ENCODE data around the gene CXCL16. TPM values are rescaled to one million over a fixed set of nuclear protein-coding genes. Genes with fewer than 3 reads are reported as not detected.

The CXCL16 gene
- total and polyA plus RNA-seq, 2 of the 13 experiments (the other 11 are each of a cell fraction or from before 2014, with no cell fraction given): 9.4 to 101 TPM

DNA sequence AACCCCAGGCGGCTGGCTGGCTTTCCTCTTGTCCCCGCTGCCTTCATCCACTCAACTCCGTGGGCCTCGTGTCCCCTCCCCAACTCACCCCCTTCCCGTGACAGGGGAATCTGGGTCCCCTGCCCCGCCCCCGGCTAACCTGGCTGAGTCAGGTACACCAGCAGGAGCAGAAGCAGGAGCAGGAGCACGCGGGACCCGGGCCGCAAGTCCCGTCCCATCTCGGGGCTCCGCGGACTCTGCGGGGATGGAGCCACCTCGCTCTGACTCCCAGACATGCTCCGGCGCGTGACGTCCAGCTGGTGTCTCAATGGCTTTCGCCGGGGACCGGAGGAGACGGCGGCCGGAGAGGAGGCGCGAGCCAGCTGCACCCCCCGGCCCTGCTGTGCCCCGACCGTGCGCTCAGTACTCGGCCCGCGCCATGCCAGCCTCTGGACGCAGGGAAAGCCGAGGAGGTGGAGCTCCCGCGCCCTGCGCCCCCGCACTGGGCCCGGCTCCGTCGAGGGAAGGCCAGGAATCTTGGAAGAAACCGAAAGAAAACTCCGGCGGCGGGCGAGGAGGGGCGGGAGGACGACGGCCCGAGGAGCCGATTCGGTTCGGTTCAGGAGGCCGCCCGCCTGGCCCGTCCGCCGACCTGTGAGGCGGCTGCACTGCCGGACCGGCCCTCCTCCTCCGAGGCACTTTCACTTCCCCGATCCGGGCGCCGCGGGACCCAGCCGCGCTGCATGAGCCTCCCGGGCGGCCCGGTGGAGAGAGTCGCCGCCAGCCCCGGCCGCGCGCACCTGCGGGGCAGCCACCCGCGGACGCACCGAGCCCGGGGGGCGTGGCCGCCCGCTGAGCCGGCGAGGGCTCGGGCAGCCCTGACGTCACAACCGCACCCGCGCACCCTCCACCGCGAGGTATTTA is at the start of gene CXCL16, which contains the start of gene ZMYND15 (continued):
- TF ChIP-seq, protein P1, sequence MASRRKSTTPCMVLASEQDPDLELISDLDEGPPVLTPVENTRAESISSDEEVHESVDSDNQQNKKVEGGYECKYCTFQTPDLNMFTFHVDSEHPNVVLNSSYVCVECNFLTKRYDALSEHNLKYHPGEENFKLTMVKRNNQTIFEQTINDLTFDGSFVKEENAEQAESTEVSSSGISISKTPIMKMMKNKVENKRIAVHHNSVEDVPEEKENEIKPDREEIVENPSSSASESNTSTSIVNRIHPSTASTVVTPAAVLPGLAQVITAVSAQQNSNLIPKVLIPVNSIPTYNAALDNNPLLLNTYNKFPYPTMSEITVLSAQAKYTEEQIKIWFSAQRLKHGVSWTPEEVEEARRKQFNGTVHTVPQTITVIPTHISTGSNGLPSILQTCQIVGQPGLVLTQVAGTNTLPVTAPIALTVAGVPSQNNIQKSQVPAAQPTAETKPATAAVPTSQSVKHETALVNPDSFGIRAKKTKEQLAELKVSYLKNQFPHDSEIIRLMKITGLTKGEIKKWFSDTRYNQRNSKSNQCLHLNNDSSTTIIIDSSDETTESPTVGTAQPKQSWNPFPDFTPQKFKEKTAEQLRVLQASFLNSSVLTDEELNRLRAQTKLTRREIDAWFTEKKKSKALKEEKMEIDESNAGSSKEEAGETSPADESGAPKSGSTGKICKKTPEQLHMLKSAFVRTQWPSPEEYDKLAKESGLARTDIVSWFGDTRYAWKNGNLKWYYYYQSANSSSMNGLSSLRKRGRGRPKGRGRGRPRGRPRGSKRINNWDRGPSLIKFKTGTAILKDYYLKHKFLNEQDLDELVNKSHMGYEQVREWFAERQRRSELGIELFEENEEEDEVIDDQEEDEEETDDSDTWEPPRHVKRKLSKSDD (CRISPR knock-in tag; IDR thresholded peaks at IDR 0.05; ENCODE audit: low read depth): no peak
- TF ChIP-seq ZNF484 (CRISPR knock-in tag; IDR thresholded peaks at IDR 0.05; ENCODE audit: borderline replicate concordance, low read depth): no peak
- TF ChIP-seq ZZZ3 (CRISPR knock-in tag; IDR thresholded peaks at IDR 0.05; ENCODE audit: borderline replicate concordance): peak; percentile 89; the same call in 1 of the 2 replicates
- TF ChIP-seq ZNF30 (CRISPR knock-in tag; IDR thresholded peaks at IDR 0.05): peak; percentile 73; the same call in 1 of the 2 replicates
- TF ChIP-seq ZFP36 (IDR thresholded peaks at IDR 0.05; ENCODE audit: borderline replicate concordance, low read depth, low read length, partially characterized antibody): no peak
- TF ChIP-seq ZFP82 (CRISPR knock-in tag; IDR thresholded peaks at IDR 0.05; ENCODE audit: borderline replicate concordance): no peak
- peak; percentile 67; the same call in 1 of the 2 replicates for TF ChIP-seq ZNF383 (CRISPR knock-in tag; IDR thresholded peaks at IDR 0.05; ENCODE audit: borderline replicate concordance)
- TF ChIP-seq, protein P2, sequence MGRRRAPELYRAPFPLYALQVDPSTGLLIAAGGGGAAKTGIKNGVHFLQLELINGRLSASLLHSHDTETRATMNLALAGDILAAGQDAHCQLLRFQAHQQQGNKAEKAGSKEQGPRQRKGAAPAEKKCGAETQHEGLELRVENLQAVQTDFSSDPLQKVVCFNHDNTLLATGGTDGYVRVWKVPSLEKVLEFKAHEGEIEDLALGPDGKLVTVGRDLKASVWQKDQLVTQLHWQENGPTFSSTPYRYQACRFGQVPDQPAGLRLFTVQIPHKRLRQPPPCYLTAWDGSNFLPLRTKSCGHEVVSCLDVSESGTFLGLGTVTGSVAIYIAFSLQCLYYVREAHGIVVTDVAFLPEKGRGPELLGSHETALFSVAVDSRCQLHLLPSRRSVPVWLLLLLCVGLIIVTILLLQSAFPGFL (CRISPR knock-in tag; IDR thresholded peaks at IDR 0.05): no peak
- peak; percentile 58; the same call in 1 of the 2 replicates for TF ChIP-seq TBX2 (CRISPR knock-in tag; IDR thresholded peaks at IDR 0.05; ENCODE audit: borderline replicate concordance)
- no peak for TF ChIP-seq RAD51 (IDR thresholded peaks at IDR 0.05; ENCODE audit: borderline replicate concordance)
- TF ChIP-seq, protein P3, sequence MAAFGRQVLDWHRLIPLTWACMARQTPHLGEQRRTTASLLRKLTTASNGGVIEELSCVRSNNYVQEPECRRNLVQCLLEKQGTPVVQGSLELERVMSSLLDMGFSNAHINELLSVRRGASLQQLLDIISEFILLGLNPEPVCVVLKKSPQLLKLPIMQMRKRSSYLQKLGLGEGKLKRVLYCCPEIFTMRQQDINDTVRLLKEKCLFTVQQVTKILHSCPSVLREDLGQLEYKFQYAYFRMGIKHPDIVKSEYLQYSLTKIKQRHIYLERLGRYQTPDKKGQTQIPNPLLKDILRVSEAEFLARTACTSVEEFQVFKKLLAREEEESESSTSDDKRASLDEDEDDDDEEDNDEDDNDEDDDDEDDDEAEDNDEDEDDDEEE (CRISPR knock-in tag; IDR thresholded peaks at IDR 0.05): no peak
- peak; percentile 82 for TF ChIP-seq ZNF274 (CRISPR knock-in tag; IDR thresholded peaks at IDR 0.05)
- no peak for TF ChIP-seq PRPF4 (IDR thresholded peaks at IDR 0.05; ENCODE audit: low read depth, low read length, poor library complexity, severe bottlenecking)
- TF ChIP-seq AGO1 (IDR thresholded peaks at IDR 0.05; ENCODE audit: low read depth, low read length, poor library complexity, severe bottlenecking): peak; percentile 59
- no peak; the same call in 1 of the 2 replicates for TF ChIP-seq ZNF564 (CRISPR knock-in tag; IDR thresholded peaks at IDR 0.05)
- no peak for TF ChIP-seq HNF4G (IDR thresholded peaks at IDR 0.05; ENCODE audit: borderline replicate concordance, low read depth, low read length)
- no peak; the same call in 1 of the 2 replicates for TF ChIP-seq HNF4G (CRISPR knock-in tag; IDR thresholded peaks at IDR 0.05; ENCODE audit: borderline replicate concordance, low read depth)
- TF ChIP-seq, protein P4, sequence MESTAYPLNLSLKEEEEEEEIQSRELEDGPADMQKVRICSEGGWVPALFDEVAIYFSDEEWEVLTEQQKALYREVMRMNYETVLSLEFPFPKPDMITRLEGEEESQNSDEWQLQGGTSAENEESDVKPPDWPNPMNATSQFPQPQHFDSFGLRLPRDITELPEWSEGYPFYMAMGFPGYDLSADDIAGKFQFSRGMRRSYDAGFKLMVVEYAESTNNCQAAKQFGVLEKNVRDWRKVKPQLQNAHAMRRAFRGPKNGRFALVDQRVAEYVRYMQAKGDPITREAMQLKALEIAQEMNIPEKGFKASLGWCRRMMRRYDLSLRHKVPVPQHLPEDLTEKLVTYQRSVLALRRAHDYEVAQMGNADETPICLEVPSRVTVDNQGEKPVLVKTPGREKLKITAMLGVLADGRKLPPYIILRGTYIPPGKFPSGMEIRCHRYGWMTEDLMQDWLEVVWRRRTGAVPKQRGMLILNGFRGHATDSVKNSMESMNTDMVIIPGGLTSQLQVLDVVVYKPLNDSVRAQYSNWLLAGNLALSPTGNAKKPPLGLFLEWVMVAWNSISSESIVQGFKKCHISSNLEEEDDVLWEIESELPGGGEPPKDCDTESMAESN (CRISPR knock-in tag; conservative IDR thresholded peaks at IDR 0.05): no peak; the same call in 1 of the 2 replicates
- peak; percentile 25; the same call in 1 of the 2 replicates for TF ChIP-seq ATF7-NPFF (CRISPR knock-in tag; IDR thresholded peaks at IDR 0.05; ENCODE audit: low read depth)
- TF ChIP-seq ARID2 (CRISPR knock-in tag; IDR thresholded peaks at IDR 0.05; ENCODE audit: borderline replicate concordance): peak; percentile 60; the same call in 1 of the 2 replicates
- no peak for TF ChIP-seq ZNF713 (CRISPR knock-in tag; IDR thresholded peaks at IDR 0.05)

Data from HepG2 (cell line).